ENCODE results near the gene WFS1. TPM values are rescaled to one million over a fixed set of nuclear protein-coding genes. Genes with fewer than 3 reads are reported as not detected.

WFS1 gene
- total and polyA plus RNA-seq, 2 of the 8 experiments (the other 6 are each of a cell fraction or from before 2014, with no cell fraction given): 29.1 to 43.1 TPM

GRCh38 chr4:6269616-6270511 lies at the start of gene WFS1 (continued):
- TF ChIP-seq NANOG (IDR thresholded peaks at IDR 0.05; ENCODE audit: insufficient read depth, low read depth, low read length, poor library complexity, severe bottlenecking) (peak; percentile 17), SP4 (IDR thresholded peaks at IDR 0.05; ENCODE audit: low read length) (peak; percentile 56; the same call in 1 of the 2 replicates), CHD7 (IDR thresholded peaks at IDR 0.05; ENCODE audit: insufficient replicate concordance, low read length) (no peak), KDM4A (IDR thresholded peaks at IDR 0.05; ENCODE audit: low read depth, low read length, severe bottlenecking) (peak; percentile 83)
